GM18867 (cell line): ENCODE data around the gene TXNRD2.
"Not testable (repeated sequence)": the region's sequence is repeated elsewhere in the genome, so short reads cannot be mapped to it uniquely, and the experiment has no call there.

Experiments
- ATAC-seq: cut with Tn5 transposase; IDR thresholded peaks from one replicate; pipeline ENCODE4 v1.9.1; 2021; ENCODE audit warnings: mild to moderate bottlenecking, moderate library complexity; ENCODE audit not compliant: unreplicated experiment

TXNRD2 gene

DNA sequence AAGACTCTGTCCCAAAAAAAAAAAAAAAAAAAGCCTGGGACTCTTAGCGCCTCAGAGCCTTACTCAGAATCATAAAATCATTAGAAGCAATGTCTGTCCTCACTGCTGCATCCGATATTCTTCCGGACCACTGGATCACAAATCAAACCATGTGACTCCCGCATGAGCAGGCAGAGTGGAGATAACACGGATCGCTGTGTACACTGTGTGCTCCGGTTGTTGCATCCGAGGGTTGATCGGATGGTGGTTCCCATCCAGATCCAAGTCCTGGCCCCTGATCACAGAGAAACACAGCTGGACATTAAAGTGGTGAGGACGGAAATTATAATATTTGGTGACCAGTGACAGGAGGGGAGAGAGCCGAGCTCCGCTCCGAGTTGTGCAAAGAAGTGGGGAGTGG lies 9.7 kb upstream of the TXNRD2 start:
- no peak for ATAC-seq

DNA sequence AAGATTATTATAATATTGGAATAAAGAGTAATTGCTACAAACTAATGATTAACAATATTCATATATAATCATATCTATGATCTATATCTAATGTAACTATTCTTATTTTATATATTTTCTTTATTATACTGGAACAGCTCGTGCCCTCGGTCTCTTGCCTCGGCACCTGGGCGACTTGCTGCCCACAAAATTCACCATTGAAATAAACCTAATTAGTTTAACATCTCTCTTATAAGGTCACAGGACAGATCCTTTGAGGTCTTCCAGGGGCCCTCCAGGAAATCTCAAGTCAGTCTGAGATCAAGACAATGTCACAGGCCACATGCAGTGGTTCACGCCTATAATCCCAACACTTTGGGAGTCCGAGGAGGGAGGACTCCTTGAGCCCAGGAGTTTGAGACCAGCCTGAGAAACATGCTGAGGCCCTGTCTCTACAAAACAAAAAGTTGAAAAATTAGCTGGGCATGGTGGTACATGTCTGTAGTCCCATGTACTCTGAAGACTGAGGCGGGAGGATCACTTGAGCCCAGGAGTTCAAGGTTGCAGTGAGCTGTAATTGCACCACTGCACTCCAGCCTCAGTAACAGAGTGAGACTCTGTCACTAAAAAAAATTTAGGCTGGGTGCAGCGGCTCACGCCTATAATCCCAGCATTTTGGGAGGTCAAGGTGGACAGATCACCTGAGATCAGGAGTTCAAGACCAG lies 6.6 kb upstream of the TXNRD2 start:
- no peak for ATAC-seq

DNA sequence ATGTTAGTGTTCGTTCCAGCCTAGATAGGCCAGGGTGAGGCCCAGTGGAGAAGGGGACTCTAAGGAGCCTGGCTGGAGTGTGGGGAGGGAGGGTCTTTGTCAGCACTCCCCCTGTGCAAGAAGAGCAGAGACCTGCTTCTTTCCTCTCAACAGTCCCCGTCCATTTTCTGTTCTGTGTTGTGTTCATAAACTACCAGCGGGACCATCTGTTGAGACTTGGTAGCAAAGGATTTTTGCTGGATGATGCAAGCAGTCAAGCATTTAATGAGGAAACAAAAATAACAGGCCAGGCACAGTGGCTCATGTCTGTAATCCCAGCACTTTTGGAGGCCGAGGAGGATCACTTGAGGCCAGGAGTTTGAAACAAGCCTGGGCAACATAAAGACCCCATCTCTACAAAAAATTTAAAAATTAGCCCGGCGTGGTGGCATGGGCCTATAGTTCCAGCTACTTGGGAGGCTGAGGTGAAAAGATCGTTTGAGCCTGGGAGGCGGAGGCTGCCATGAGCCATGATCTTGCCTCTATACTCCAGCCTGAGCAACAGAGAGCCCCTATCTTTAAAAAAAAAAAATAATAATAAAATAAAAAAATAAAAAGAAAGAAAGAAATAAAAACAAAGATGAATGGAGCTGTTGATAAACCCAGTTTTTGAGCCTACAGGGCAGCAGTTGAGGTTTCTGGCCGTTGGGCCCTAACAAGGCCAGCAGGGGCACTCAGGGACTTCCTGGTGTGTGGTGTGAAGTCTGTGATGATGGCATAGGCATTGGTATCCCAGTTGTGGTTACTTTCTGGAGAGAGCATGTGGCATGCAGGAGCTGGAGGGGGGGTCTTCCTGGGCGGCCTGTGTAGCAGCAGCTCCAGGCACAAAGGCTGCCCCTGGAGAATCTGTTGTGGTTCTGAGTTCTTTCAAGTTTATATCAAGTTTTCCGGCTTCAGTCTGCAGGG lies 1.7 kb upstream of the TXNRD2 start:
- no peak for ATAC-seq

DNA sequence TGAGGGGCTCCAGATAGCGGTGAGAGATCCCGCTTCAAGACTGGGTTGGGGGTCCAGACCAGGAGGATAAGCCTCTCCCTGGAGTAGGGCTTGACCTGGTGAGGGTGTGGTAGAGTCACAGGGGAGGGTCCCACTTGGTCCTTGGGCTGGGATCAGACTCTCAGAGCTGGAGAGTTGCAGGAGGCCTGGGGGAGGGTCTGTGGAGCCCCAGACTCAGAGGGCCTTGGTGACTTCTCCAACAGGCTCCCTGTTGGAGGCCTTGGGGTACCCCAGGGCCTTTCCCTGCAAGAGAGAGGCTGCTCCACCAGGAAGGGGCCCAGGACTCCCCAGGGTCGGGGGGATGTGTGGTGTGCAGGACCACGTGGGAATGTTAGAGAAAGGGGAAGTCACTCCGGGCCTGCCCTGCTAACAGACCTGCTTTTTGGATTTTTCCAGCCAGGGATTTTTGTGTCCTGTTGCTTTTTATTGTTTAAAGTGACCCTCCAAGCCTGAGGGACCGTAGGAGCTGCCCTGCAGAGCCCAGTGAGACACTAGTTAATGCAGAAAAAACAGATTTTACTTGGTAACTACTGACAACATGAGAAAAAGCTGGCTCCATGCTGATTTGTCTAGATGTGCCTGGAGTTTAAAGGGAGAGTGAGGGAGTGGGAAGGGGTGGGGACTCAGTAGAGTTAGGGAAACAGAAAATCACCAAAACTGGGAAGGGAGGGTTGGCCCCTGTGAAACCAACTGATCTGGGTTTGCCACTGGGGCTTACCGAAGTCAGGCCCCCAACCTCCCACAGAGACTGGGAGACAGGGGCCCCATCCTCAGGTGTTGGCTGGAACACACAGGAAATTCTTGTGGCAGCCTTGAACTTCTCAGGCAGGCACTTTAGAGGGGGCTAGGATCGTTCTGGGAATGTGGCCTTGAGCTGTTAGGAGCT lies 801 bp upstream of the TXNRD2 start:
- peak; percentile 12 for ATAC-seq

DNA sequence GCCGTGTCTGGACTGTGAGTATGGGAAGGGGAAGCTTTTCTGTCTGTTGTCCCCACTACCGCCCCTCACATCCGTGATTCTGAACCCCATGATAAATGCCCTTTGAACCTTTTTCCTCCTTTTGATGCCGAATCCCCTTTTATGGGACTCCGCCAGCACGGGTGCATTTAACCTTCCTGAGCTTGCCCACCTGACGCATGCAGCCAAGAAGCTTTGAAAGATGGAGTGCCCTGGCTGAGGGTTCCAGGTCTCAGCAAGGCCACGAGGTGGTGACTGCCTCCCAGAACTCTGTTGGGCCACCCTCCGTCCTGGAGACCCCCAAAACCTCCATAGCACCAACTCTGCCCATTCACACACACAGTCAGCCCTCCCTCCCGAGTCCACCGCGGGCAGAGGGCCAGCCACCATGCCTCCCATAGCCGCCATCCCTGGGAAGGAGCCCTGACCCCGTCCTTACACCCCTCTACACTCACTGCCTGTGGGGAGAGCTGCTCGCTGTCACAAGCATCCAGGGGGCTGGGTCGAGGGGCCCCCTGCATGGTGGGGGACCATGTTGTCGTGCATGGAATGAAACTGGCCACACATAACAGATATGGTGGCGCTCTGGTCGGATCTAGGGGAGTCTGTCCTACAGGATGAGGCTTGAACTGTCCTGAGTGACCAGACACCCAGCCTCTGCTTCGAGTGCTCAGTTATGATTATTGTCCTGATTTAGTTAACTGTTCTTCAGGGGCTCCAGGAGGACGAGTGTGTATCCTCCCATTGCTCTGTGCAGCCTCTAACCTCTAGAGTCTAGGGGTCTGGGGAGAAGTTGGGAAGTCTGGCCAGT lies 868 bp downstream of the TXNRD2 start:
- ATAC-seq = no peak

DNA sequence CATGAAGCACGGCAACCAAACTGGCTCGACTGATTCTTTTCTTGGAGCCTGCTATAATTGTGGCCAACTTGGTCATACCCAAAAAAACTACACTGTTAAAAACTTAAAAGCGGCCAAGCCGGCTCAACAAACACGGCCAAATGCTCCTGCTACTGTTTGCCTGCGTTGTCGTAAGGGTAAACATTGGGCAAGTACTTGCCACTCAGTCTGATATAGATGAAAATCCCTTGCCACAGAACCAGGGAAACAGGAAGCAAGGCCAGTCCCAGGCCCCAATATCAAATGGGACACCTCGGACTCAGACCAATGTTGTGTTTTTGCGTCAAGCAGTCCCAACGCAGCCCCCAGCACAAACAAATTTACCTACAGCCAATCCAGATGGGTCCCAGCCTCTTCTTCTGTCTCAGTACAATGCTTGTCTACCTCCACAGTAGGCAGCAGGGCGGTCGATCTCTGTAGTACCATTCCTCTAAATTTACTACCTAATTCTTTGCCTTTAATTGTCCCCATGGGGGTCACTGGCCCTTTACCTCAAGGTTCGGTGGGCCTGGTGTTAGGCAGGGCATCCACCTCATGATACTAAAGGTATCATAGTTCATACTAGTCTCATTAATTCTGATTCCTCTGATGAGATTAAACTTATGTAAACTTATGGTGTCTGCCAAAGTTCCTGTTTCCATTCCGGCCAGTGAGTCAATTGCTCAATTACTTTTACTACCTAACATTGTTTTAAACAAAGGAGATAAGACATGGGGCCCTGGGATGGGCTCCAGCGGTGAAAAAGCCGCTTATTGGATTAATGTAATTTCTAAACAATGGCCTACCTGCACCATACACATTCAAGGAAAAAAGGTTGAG lies 3.8 kb downstream of the TXNRD2 start:
- no peak for ATAC-seq

DNA sequence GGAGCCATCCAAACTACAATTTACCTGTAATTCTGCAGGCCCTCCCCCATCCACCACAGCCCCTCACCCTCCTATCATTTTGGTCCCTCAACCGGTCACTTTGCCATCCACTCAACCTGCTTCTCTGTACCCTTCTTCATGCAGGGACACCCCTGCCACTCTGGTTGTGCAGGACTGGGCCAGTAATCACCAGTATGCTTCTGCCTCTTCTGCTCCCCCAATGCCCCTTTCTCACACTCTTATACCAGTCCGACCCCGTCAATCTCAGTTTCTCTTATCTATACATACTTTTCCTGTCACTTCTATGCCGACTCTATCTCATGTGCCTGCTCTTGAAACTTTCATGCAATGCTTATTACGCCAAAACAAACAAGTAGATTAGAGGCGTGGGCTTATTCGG lies 5.1 kb downstream of the TXNRD2 start:
- no peak for ATAC-seq

DNA sequence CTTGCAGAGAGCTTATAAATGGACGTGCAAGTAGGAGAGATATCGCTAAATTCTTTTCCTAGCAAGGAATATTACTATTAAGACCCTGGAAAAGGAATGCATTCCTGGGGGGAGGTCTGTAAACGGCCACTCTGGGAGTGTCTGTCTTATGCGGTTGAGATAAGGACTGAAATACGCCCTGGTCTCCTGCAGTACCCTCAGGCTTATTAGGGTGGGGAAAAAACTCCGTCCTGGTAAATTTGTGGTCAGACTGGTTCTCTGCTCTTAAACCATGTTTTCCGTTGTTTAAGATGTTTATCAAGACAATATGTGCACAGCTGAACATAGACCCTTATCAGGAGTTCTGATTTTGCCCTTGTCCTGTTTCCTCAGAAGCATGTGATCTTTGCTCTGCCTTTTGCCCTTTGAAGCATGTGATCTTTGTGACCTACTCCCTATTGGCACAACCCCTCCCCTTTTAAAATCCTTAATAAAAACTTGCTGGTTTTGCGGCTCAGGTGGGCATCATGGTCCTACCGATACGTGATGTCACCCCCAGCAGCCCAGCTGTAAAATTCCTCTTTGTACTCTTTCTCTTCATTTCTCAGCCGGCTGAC lies 6.4 kb downstream of the TXNRD2 start:
- not testable (repeated sequence) for ATAC-seq

DNA sequence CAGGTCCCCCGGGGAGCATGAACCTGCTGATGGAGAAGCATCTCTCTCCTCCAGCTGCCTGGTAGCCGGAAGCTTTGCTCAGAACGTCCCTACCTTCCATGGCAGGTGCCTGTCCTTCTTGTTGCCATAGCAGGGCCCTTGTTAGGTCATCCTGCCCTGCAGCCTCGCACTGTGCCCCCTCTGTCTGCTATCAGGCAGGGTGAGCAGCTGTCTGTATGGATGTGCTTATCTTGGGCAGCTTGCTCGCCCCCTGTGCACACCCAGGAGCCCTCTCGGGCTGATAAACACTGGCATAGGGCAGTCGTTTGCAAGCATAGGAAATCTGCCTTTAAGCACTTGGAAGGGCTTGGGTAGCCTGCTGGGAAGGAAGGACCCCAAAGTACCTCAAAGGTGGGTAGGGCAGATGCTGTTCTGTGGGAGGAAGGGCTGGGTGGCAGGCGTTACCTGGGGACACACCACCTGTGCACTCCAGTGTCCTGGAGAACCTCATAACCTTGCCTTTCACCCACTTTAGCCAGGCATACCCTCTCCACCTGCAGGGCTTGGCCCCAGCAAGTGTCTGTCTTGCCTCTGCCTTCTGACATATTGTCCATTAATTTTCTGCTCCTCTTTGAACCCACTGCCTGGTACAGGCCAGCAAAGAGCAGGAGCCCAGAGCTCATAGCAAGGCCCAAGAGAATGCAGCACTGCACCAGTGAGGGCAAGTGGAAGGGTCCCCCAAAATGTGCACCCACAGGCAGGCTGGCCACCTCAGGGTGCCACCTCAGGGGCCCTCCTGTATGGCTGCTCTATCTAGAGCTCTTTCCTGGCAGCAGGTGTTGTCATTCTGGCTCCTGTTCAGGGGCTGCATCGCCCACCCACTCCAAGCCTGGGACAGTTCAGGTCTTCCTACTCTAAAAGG lies 8.0 kb downstream of the TXNRD2 start:
- no peak for ATAC-seq

DNA sequence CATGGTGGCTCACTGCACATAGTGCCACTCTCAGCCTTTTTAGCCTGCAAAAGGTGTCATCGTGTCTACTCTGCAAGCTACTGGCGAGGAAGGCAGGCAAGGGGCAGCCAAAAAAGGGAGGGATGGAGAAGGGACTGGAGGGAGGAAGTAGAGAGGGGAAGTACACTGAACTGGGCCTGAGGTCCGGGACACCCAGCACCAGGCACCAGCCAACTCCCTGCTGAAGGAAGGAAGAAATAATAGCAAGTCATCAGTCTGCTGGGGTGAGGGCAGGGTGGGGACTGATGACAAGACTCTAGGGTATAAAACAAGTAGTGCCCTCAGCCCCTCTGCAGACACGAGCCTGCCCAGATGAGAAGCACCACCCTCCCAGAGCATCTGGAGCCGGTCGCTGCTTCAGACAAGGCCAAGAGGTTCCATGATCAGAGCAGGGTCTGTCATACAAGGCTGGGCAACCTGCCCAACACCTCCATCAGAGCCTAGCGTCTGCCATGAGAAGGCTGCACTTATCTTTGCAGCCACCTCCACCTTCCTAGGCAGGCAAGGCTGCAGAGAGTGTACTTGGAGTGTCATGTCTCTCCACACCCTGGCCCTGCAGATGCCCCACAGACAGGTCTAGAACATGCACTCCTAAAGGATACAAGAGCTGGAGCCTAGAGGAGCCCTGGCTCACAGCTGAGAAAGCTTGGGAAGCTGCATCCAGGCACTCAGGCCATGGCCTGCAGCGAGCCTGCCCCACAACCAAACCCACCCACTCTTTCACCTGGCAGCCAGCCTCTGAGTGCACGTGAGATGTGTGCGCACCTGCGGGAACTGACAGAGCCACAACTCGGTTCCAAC lies 9.0 kb downstream of the TXNRD2 start:
- no peak for ATAC-seq

DNA sequence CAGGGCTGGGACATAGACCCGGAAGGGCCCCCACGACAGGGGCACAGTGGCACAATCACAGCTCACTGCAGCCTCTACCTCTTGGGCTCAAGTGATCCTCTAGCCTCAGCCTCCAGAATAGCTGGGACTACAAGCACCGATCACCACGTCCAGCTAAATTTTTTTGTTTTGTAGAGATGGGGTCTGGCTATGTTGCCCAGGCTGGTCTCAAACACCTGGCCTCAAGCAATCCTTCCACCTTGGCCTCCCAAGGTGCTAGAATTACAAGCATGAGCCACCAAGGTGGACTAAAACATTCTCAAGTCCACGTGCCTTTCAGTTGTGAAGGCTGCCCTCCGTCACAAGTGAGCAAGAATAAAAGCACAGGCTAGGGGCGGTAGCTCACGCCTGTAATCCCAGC lies 10.1 kb downstream of the TXNRD2 start:
- ATAC-seq = no peak

DNA sequence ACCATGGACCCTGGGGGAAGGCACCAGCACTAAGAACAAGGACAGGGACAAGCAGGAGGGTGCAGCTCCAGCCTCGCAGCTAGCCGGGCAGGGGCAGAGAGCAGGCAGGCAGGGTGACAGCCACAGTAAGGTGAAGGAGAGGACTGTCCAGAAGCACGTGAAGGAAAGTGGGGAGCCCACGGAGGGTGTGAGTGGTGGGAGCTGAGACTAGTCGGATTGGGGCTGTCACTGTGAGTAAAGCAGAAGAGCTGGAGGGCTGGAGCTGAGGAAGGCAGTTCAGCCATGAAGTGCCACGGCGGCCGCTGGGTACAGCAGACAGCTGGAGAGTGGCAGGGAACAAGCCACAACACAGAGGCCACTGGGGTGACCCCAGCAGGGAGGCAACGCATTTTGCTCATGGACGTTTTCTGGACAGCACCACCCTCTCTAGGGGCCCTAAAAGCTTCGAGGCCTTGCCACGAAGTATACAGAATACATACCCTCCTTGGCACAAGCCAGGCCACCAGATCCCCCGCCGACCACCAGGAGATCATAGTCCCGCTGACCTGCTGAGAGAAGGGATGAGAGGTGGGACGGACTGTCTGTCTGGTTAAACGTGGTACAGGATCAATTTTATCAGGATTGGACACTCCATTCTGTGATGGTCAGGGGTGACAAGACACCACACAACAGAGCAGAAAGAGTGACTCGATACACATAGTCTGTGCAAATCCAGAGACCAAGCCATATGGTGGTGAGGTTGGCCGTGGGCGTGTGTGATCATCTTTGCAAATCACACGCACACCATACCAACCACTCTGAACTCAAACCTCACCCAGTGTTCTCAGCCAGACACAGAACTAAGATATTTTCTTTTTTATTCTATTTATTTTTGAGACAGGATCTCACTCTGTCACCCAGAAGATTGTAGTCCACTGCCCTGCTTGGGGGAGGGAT lies 10.8 kb downstream of the TXNRD2 start:
- ATAC-seq = no peak

DNA sequence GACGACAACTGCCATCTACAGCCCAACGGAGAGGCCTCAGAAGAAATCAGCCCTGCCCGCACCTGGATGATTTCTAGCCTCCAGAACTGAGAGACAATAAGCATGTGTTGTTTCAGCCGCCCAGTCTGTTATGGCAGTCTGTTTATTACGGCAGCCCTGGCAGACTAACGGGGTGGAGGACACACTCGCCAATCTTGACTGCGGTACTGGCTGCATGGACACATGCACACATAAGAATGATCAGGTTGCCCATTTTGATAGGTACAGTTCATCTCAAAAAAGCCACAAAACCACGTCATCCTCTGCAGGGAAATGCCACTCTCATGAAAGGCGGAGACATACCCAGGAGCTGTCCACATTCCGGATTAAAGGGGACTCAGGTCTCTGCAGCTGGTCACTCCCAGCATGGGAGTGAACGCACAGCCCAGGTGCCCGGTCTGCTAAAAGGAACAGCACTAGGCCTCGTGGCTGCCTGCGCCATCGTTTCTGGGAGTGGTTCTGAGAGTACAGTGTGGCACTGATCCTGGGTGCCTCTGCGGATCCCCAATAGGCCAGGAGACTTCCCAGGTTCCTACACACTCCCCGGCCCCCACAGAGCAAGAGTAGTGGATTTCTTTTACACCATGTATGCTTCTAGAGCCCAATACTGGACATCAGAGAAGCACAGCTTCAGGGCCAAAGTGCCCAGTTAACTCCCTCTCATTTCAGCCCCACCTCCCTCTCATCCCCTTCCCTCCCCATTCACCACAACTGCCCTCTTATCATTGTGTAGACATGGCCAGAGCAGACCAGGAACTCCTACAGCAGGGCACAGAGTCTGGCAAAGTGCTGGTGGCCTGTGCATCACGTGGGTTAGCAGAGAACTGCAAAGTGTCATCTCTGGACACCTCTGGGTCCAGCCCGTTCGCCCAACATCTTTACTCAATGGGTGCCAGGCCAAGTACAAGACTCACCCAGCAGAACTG lies 11.8 kb downstream of the TXNRD2 start:
- ATAC-seq = no peak

DNA sequence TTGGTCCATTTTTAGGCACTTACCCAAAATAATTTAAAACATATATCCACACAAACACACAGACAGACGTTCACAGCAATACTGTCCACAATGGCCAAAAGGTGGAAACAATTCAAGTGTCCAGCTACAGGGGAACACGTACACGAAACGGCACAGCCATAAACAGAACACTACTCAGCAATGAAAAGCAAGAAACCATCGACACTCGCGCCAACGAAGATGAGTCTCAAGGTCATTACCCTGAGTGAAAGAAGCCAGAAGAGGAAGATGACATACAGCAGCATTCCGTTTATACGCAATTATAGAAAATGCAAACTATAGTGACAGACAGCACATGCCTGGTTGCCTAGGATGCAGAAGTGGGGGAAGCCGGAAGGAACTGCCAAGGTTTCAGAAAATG lies 13.4 kb downstream of the TXNRD2 start:
- no peak for ATAC-seq

DNA sequence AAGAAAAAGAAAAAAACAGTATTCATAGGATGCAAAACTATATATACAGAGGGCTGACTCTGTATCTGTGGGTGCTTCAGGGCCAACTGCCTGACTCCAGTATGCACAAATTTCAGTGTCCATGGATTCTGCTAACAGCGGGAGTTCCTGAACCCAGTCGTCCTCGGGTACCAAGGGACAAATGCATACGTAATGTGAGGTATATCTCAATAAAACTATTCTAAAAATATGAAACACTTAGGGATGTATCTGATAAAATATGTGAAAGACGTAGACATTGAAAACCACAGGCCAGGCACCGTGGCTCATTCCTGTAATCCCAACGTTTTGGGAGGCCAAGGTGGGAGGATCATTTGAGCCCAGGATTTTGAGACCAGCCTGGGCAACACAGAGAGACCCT lies 13.9 kb downstream of the TXNRD2 start:
- ATAC-seq = no peak
